SH-SY5Y (cell line): ENCODE measurements around the gene GIPC3.

Source experiments
- GATA2 ChIP-seq: IDR thresholded peaks from 2 replicates; pipeline ENCODE4 v1.6.1; 2011; ENCODE audit warnings: mild to moderate bottlenecking, low read depth, low read length
- GATA3 ChIP-seq: IDR thresholded peaks from 2 replicates; pipeline ENCODE4 v1.6.1; 2011; ENCODE audit warnings: low read depth, mild to moderate bottlenecking, low read length, moderate library complexity

- no peak for TF ChIP-seq GATA3
- TF ChIP-seq GATA2 = no peak
Observed at GRCh38 chr19:3538258-3538929, 46.9 kb upstream of the GIPC3 start.
